ENCODE results near the gene KIRREL3. TPM values are rescaled to one million over a fixed set of nuclear protein-coding genes. Genes with fewer than 3 reads are reported as not detected.

Gene KIRREL3
- total and polyA plus RNA-seq, 2 donors (not counting 3 experiments of a cell fraction or from before 2014, with no cell fraction given): not detected

GRCh38 chr11:126919147-126919823 is 81.3 kb downstream of the KIRREL3 start:
- no peak for TF ChIP-seq MAX (IDR thresholded peaks at IDR 0.05; ENCODE audit: insufficient read depth, insufficient read length)
- no peak for TF ChIP-seq MYC (IDR thresholded peaks at IDR 0.05; ENCODE audit: low read depth, low read length)
- TF ChIP-seq POLR2AphosphoS5 (IDR thresholded peaks at IDR 0.05; ENCODE audit: insufficient read depth, low read depth, low read length): no peak
- no peak for TF ChIP-seq FOS (IDR thresholded peaks at IDR 0.05; ENCODE audit: borderline replicate concordance, insufficient read depth, low read length)
- TF ChIP-seq EZH2 (IDR thresholded peaks at IDR 0.05; ENCODE audit: borderline replicate concordance, low read depth, low read length, severe bottlenecking): no peak
- TF ChIP-seq JUN (IDR thresholded peaks at IDR 0.05; ENCODE audit: borderline replicate concordance, insufficient read depth, insufficient read length, low read depth): no peak
- TF ChIP-seq GATA2 (IDR thresholded peaks at IDR 0.05; ENCODE audit: insufficient read depth, insufficient read length, low read depth, low read length): no peak
- TF ChIP-seq POLR2A (IDR thresholded peaks at IDR 0.05; ENCODE audit: low read depth, low read length): no peak
- TF ChIP-seq CTCF (IDR thresholded peaks at IDR 0.05; ENCODE audit: extremely low read depth in 1 of 2, insufficient read depth in 1 of 2, low read depth in 1 of 2, low read length in 2 of 2): no peak
- no peak overlapping the region for H2AFZ ChIP-seq (ENCODE audit: low read depth, low read length)
- no peak overlapping the region for H3K4me3 ChIP-seq (replicated peaks in 1 of 3; ENCODE audit: insufficient read depth in 1 of 3, low read depth in 1 of 3, low read length in 3 of 3)
- CTCF ChIA-PET: no interaction called here
- intact Hi-C loops (cut with micrococcal nuclease) (no loop called here), dilution Hi-C loops (cut with MboI; ENCODE audit: extremely low pct_ligation_motif_present, low sequenced_read_pairs) (no loop called here)
- no peaks in the 10 kb centered on the region for H3K27me3 ChIP-seq (ENCODE audit: control insufficient read depth in 2 of 2, insufficient read depth in 2 of 2, low read length in 2 of 2)
- DNase-seq (ENCODE audit: low read depth, low spot score) (no peak), FAIRE-seq (no peak)
- no peaks in the 10 kb centered on the region for H3K4me1 ChIP-seq (ENCODE audit: control insufficient read depth, extremely low read depth, insufficient read depth, low read length)
- no TSS peak for BruUV-seq (replicated peaks)
- H3K4me2 ChIP-seq (ENCODE audit: insufficient read depth, low read length): no peak overlapping the region
- no peak overlapping the region for H3K27ac ChIP-seq (ENCODE audit: insufficient read depth, low read depth, low read length)
- POLR2A ChIA-PET: no interaction called here
- H3K36me3 ChIP-seq (ENCODE audit: control insufficient read depth in 2 of 2, extremely low read depth in 1 of 2, insufficient read depth in 2 of 2, low read length in 2 of 2): no peaks in the 10 kb centered on the region
- no peaks in the 10 kb centered on the region for H3K79me2 ChIP-seq (ENCODE audit: control insufficient read depth, insufficient read depth, low read length)
- no peak overlapping the region for H3K9ac ChIP-seq (replicated peaks; ENCODE audit: extremely low read depth, insufficient read depth, low read length)
- no peaks in the 10 kb centered on the region for H4K20me1 ChIP-seq (replicated peaks; ENCODE audit: control insufficient read depth, extremely low read depth, insufficient read depth, low read length)
- H3K9me3 ChIP-seq (replicated peaks; ENCODE audit: control insufficient read depth, insufficient read depth, low read length): no peaks in the 10 kb centered on the region
- no peaks in the 10 kb centered on the region for H3K9me1 ChIP-seq (replicated peaks; ENCODE audit: control insufficient read depth, extremely low read depth, insufficient read depth, low read length)

All from endothelial cell of umbilical vein (primary cell).